ENCODE measurements around the gene FAM174B. TPM values are rescaled to one million over a fixed set of nuclear protein-coding genes. Genes with fewer than 3 reads are reported as not detected.

FAM174B gene
- total RNA-seq, 1 donor from 2014 or later, result 33.2 TPM

DNA sequence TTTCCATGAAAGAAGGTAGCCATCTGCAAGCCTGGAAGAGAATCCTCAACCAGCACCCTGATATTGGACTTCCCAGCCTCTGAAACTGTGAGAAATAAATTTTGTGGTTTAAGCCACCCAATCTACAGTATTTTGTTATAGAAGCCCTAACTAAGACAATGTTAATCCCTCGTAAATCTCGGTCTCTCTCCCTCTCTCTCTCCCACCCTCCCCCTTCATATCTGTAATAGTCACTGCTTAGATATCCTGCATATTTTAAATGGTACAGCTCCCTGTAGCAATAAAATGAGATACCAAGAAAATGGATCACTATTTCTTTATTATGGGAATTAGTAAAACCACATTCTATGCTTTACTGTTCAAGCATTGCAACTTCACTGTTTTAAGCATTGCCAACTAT, 21.0 kb upstream of the FAM174B start:
- H3K9me3 Mint-ChIP-seq, result no peaks in the 10 kb centered on the region
- peaks cover 29% of the 10 kb centered on the region for H3K4me1 Mint-ChIP-seq (ENCODE audit: unreplicated experiment)
- DNase-seq (ENCODE audit: extremely low spot score, unreplicated experiment), result no peak
- no peak overlapping the region for H3K27ac Mint-ChIP-seq
- TF ChIP-seq, protein P1, sequence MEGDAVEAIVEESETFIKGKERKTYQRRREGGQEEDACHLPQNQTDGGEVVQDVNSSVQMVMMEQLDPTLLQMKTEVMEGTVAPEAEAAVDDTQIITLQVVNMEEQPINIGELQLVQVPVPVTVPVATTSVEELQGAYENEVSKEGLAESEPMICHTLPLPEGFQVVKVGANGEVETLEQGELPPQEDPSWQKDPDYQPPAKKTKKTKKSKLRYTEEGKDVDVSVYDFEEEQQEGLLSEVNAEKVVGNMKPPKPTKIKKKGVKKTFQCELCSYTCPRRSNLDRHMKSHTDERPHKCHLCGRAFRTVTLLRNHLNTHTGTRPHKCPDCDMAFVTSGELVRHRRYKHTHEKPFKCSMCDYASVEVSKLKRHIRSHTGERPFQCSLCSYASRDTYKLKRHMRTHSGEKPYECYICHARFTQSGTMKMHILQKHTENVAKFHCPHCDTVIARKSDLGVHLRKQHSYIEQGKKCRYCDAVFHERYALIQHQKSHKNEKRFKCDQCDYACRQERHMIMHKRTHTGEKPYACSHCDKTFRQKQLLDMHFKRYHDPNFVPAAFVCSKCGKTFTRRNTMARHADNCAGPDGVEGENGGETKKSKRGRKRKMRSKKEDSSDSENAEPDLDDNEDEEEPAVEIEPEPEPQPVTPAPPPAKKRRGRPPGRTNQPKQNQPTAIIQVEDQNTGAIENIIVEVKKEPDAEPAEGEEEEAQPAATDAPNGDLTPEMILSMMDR (conservative IDR thresholded peaks at IDR 0.05), result no peak
- no peaks in the 10 kb centered on the region for H3K27me3 Mint-ChIP-seq
- no peaks in the 10 kb centered on the region for H3K36me3 Mint-ChIP-seq
- H3K4me3 Mint-ChIP-seq, result no peak overlapping the region

DNA sequence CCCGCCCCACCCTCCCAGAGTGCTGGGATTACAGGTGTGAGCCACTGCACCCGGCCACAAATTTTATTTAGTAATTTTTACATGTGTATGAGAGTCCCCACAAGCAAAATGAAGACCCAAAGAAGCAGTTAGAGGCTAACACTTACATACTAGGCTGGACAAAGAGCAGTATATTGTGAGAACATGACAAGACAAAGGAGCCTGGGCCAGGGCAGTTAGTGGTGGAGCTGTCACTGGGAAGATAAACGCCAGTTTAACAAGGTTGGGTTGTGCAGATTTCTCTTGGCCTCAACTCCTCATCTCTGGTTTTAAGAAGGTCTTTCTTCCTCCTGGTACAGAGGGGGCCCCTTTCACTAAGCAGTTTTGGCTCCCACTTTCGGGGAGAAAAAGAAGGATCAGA, 19.9 kb upstream of the FAM174B start:
- DNase-seq (ENCODE audit: extremely low spot score, unreplicated experiment), result no peak
- TF ChIP-seq, protein P1 (conservative IDR thresholded peaks at IDR 0.05), result no peak
- Mint-ChIP-seq H3K36me3 (no peaks in the 10 kb centered on the region), H3K4me1 (ENCODE audit: unreplicated experiment) (peaks cover 29% of the 10 kb centered on the region), H3K4me3 (no peak overlapping the region), H3K9me3 (no peaks in the 10 kb centered on the region), H3K27ac (no peak overlapping the region), H3K27me3 (no peaks in the 10 kb centered on the region)

DNA sequence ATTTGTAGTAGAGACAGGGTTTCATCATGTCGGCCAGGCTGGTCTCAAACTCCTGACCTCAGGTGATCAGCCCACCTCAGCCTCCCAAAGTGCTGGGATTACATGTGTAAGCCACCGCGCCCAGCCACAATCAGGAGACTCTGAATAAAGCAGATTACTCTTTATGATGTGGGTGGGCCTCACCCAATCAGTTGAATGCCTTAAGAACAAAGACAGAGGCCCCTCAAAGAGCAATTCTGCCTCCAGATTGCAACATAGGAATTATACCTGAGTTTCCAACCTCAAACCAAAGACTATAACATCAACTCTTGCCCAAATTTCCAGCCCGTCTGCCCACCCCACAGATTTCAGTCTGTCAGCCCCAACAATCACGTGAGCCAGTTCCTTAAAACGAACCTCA, 18.8 kb upstream of the FAM174B start:
- TF ChIP-seq, protein P1 (conservative IDR thresholded peaks at IDR 0.05), result no peak

DNA sequence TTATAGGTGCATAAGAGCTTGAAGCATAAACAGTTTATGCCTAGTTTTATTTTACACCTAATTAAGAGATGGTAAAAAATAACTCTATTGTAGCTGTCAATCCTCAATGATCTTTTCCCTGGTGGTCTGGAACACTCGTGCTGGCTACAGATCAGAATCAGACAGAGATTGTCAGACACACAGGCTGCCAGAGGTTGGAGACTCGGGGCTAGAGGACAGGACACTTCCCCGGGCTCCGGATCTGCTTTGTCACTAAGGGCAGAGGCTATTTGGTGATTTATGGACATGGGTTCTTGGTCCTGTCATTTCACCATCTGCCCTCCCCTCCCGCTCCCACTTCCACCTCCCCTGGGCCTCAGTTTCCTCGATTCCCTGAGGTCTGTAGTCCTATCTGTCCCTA, 16.5 kb upstream of the FAM174B start:
- Mint-ChIP-seq H3K4me3 (no peak overlapping the region), H3K27me3 (peaks cover 3% of the 10 kb centered on the region), H3K9me3 (no peaks in the 10 kb centered on the region), H3K4me1 (ENCODE audit: unreplicated experiment) (peaks cover 39% of the 10 kb centered on the region), H3K36me3 (no peaks in the 10 kb centered on the region), H3K27ac (no peak overlapping the region)
- DNase-seq (ENCODE audit: extremely low spot score, unreplicated experiment), result no peak
- TF ChIP-seq, protein P1 (conservative IDR thresholded peaks at IDR 0.05), result no peak

More for the DNA sequence above, 18.8 kb upstream of the FAM174B start:
- H3K4me1 Mint-ChIP-seq (ENCODE audit: unreplicated experiment), result peaks cover 36% of the 10 kb centered on the region
- no peak overlapping the region for H3K27ac Mint-ChIP-seq
- H3K4me3 Mint-ChIP-seq, result no peak overlapping the region
- H3K27me3 Mint-ChIP-seq, result peaks cover 2% of the 10 kb centered on the region
- DNase-seq (ENCODE audit: extremely low spot score, unreplicated experiment), result no peak
- H3K9me3 Mint-ChIP-seq, result no peaks in the 10 kb centered on the region
- no peaks in the 10 kb centered on the region for H3K36me3 Mint-ChIP-seq

DNA sequence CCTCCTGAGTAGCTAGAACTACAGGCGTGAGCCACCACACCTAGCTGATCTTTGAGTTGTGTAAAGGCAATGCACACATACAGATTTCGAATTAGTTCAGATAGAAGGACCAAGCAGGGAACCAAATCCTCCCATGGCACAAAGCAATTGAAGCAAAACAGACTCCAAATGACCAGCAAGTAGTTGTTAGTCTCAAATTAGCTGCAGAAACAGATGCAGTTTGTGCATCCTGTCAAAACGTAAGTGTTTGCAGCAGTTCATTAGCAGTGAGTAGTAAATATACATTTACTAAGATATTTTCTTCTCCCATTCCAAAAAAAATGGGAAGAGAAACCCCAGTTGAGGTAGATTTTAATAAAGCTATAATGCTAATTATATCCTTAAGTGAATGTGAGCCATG, 15.8 kb upstream of the FAM174B start:
- Mint-ChIP-seq H3K27ac (no peak overlapping the region), H3K9me3 (no peaks in the 10 kb centered on the region), H3K27me3 (peaks cover 3% of the 10 kb centered on the region), H3K4me1 (ENCODE audit: unreplicated experiment) (peaks cover 46% of the 10 kb centered on the region), H3K4me3 (no peak overlapping the region), H3K36me3 (no peaks in the 10 kb centered on the region)
- DNase-seq (ENCODE audit: extremely low spot score, unreplicated experiment), result no peak
- TF ChIP-seq, protein P1 (conservative IDR thresholded peaks at IDR 0.05), result no peak

DNA sequence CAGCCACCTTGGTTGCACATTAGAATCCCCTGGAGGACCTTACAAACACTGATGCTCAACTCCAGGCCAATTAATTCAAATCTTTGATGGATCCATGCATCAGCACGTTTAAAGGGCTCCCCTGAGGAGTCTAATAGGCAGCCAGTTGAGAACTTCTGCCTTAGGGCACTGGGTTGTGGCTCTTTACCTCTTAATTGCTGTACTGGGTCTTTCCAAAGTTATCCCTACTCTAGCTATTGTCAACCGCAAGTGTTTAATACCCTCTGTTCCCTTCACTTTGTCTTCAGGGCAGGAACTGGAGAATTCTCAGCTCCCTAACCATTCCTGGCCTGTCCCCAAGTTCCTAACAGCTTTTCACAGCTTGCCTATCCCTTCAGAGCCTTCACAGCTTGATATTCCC, 15.0 kb upstream of the FAM174B start:
- Mint-ChIP-seq H3K4me1 (ENCODE audit: unreplicated experiment) (peaks cover 47% of the 10 kb centered on the region), H3K36me3 (no peaks in the 10 kb centered on the region), H3K9me3 (no peaks in the 10 kb centered on the region), H3K4me3 (no peak overlapping the region), H3K27ac (no peak overlapping the region), H3K27me3 (peaks cover 3% of the 10 kb centered on the region)
- DNase-seq (ENCODE audit: extremely low spot score, unreplicated experiment), result no peak
- TF ChIP-seq, protein P1 (conservative IDR thresholded peaks at IDR 0.05), result no peak

All from type B pancreatic cell (in vitro differentiated cells).